ENCODE measurements around the gene TMEM220. TPM values are rescaled to one million over a fixed set of nuclear protein-coding genes. Genes with fewer than 3 reads are reported as not detected.
A peak's percentile ranks its signal among the peaks of the same experiment; 100 is the strongest.
"Not testable (repeated sequence)": the region's sequence is repeated elsewhere in the genome, so short reads cannot be mapped to it uniquely, and the experiment has no call there.

The TMEM220 gene
- total RNA-seq, 1 donor from 2014 or later = 1.3 TPM

GRCh38 chr17:10705727-10706126 lies 24.1 kb downstream of the TMEM220 start:
- Mint-ChIP-seq H3K27ac (no peak overlapping the region), H3K36me3 (ENCODE audit: low read depth) (peaks cover 48% of the 10 kb centered on the region), H3K4me1 (ENCODE audit: low read depth) (peaks cover 45% of the 10 kb centered on the region), H3K9me3 (no peaks in the 10 kb centered on the region), H3K27me3 (ENCODE audit: insufficient read depth) (no peaks in the 10 kb centered on the region), H3K4me3 (no peak overlapping the region)
- intact Hi-C loops (cut with micrococcal nuclease) = no loop called here
- no peak for DNase-seq (ENCODE audit: low spot score)

GRCh38 chr17:10702574-10702973 lies 27.2 kb downstream of the TMEM220 start:
- intact Hi-C loops (cut with micrococcal nuclease) = no loop called here
- Mint-ChIP-seq H3K27ac (peak overlapping the region; percentile 21), H3K27me3 (ENCODE audit: insufficient read depth) (no peaks in the 10 kb centered on the region), H3K36me3 (ENCODE audit: low read depth) (peaks cover 32% of the 10 kb centered on the region), H3K4me1 (ENCODE audit: low read depth) (peaks cover 58% of the 10 kb centered on the region), H3K9me3 (no peaks in the 10 kb centered on the region), H3K4me3 (peak overlapping the region; percentile 9)
- DNase-seq (ENCODE audit: low spot score) = no peak

- H3K27ac Mint-ChIP-seq = peak overlapping the region; percentile 89
- H3K36me3 Mint-ChIP-seq (ENCODE audit: low read depth) = peaks cover 20% of the 10 kb centered on the region
- peak; percentile 20 for DNase-seq (ENCODE audit: low spot score)
- no peaks in the 10 kb centered on the region for H3K9me3 Mint-ChIP-seq
- no peaks in the 10 kb centered on the region for H3K27me3 Mint-ChIP-seq (ENCODE audit: insufficient read depth)
- H3K4me1 Mint-ChIP-seq (ENCODE audit: low read depth) = peaks cover 60% of the 10 kb centered on the region
- peak overlapping the region; percentile 79 for H3K4me3 Mint-ChIP-seq
- intact Hi-C loops (cut with micrococcal nuclease) = loop anchor here (5.0 kb wide), 2 partner anchors 147 to 1297 kb away; partner anchors contain the start of gene ZNF18
Measured at GRCh38 chr17:10699856-10700255, 30.0 kb downstream of the TMEM220 start.

- intact Hi-C loops (cut with micrococcal nuclease) = loop anchor here (5.0 kb wide), 2 partner anchors 149 to 1299 kb away; partner anchors contain the start of gene ZNF18
- Mint-ChIP-seq H3K4me3 (peak overlapping the region; percentile 96), H3K36me3 (ENCODE audit: low read depth) (peaks cover 25% of the 10 kb centered on the region), H3K4me1 (ENCODE audit: low read depth) (peaks cover 67% of the 10 kb centered on the region), H3K27ac (peak overlapping the region; percentile 95), H3K9me3 (no peaks in the 10 kb centered on the region), H3K27me3 (ENCODE audit: insufficient read depth) (no peaks in the 10 kb centered on the region)
- no peak for DNase-seq (ENCODE audit: low spot score)
Measured at GRCh38 chr17:10698096-10698818, 31.6 kb downstream of the TMEM220 start.

GRCh38 chr17:10697092-10698081 lies 32.4 kb downstream of the TMEM220 start, which contains the start of the genes ADPRM and SCO1:
TSS of gene ADPRM (plus strand) at chr17:10697594. CDS start at chr17:10704927, 7,333 bp downstream.
TSS of gene SCO1 (minus strand) at chr17:10697533. CDS start at chr17:10697507, 26 bp downstream.
- DNase-seq (ENCODE audit: low spot score) = peak; percentile 92
- no peaks in the 10 kb centered on the region for H3K9me3 Mint-ChIP-seq
- H3K4me3 Mint-ChIP-seq = peak within 1 kb of the TSS; percentile 96
- H3K27ac Mint-ChIP-seq = peak within 1 kb of the TSS; percentile 96
- peaks cover 68% of the 10 kb centered on the region for H3K4me1 Mint-ChIP-seq (ENCODE audit: low read depth)
- no peaks in the 10 kb centered on the region for H3K27me3 Mint-ChIP-seq (ENCODE audit: insufficient read depth)
- intact Hi-C loops (cut with micrococcal nuclease) = loop anchor here (1.0 to 5.0 kb wide), 4 partner anchors 32 to 1300 kb away; partner anchors contain the start of gene ZNF18
- peaks cover 28% of the 10 kb centered on the region for H3K36me3 Mint-ChIP-seq (ENCODE audit: low read depth)

- Mint-ChIP-seq H3K27ac (peak overlapping the region; percentile 96), H3K4me3 (peak overlapping the region; percentile 96), H3K36me3 (ENCODE audit: low read depth) (peaks cover 34% of the 10 kb centered on the region), H3K4me1 (ENCODE audit: low read depth) (peaks cover 67% of the 10 kb centered on the region)
- DNase-seq (ENCODE audit: low spot score); H3K9me3 Mint-ChIP-seq; H3K27me3 Mint-ChIP-seq (ENCODE audit: insufficient read depth): not testable (repeated sequence)
- intact Hi-C loops (cut with micrococcal nuclease) = loop anchor here (2.0 to 5.0 kb wide), 3 partner anchors 49 to 1301 kb away; partner anchors contain the start of gene ZNF18
Measured at GRCh38 chr17:10695875-10696407, 33.9 kb downstream of the TMEM220 start.

GRCh38 chr17:10687499-10687898 lies 42.3 kb downstream of the TMEM220 start:
- Mint-ChIP-seq H3K4me3 (no peak overlapping the region), H3K27ac (no peak overlapping the region), H3K27me3 (ENCODE audit: insufficient read depth) (no peaks in the 10 kb centered on the region), H3K4me1 (ENCODE audit: low read depth) (peaks cover 34% of the 10 kb centered on the region), H3K36me3 (ENCODE audit: low read depth) (peaks cover 62% of the 10 kb centered on the region), H3K9me3 (no peaks in the 10 kb centered on the region)
- no peak for DNase-seq (ENCODE audit: low spot score)
- intact Hi-C loops (cut with micrococcal nuclease) = no loop called here

GRCh38 chr17:10683853-10684252 lies 46.0 kb downstream of the TMEM220 start:
- intact Hi-C loops (cut with micrococcal nuclease) = loop anchor here (1.0 kb wide), 1 partner anchor 38 kb away; no protein-coding TSS in a partner anchor
- Mint-ChIP-seq H3K9me3 (no peaks in the 10 kb centered on the region), H3K4me3 (no peak overlapping the region), H3K36me3 (ENCODE audit: low read depth) (peaks cover 59% of the 10 kb centered on the region), H3K27ac (no peak overlapping the region), H3K27me3 (ENCODE audit: insufficient read depth) (no peaks in the 10 kb centered on the region), H3K4me1 (ENCODE audit: low read depth) (peaks cover 7% of the 10 kb centered on the region)
- DNase-seq (ENCODE audit: low spot score) = no peak

- Mint-ChIP-seq H3K4me3 (no peak overlapping the region), H3K36me3 (ENCODE audit: low read depth) (peaks cover 56% of the 10 kb centered on the region), H3K4me1 (ENCODE audit: low read depth) (no peaks in the 10 kb centered on the region), H3K27me3 (ENCODE audit: insufficient read depth) (no peaks in the 10 kb centered on the region), H3K9me3 (no peaks in the 10 kb centered on the region), H3K27ac (no peak overlapping the region)
- DNase-seq (ENCODE audit: low spot score) = no peak
- intact Hi-C loops (cut with micrococcal nuclease) = no loop called here
Measured at GRCh38 chr17:10681866-10682446, 47.9 kb downstream of the TMEM220 start.

GRCh38 chr17:10674704-10675103 lies 55.1 kb downstream of the TMEM220 start:
- Mint-ChIP-seq H3K4me3 (no peak overlapping the region), H3K27me3 (ENCODE audit: insufficient read depth) (no peaks in the 10 kb centered on the region), H3K27ac (no peak overlapping the region), H3K4me1 (ENCODE audit: low read depth) (no peaks in the 10 kb centered on the region), H3K36me3 (ENCODE audit: low read depth) (peaks cover 17% of the 10 kb centered on the region), H3K9me3 (no peaks in the 10 kb centered on the region)
- no peak for DNase-seq (ENCODE audit: low spot score)
- intact Hi-C loops (cut with micrococcal nuclease) = no loop called here

GRCh38 chr17:10673312-10673711 lies 56.5 kb downstream of the TMEM220 start:
- no peak overlapping the region for H3K27ac Mint-ChIP-seq
- H3K9me3 Mint-ChIP-seq = no peaks in the 10 kb centered on the region
- no peaks in the 10 kb centered on the region for H3K4me1 Mint-ChIP-seq (ENCODE audit: low read depth)
- H3K4me3 Mint-ChIP-seq = no peak overlapping the region
- peaks cover 10% of the 10 kb centered on the region for H3K36me3 Mint-ChIP-seq (ENCODE audit: low read depth)
- no peaks in the 10 kb centered on the region for H3K27me3 Mint-ChIP-seq (ENCODE audit: insufficient read depth)
- intact Hi-C loops (cut with micrococcal nuclease) = no loop called here
- DNase-seq (ENCODE audit: low spot score) = no peak

GRCh38 chr17:10668775-10669174 lies 61.0 kb downstream of the TMEM220 start:
- intact Hi-C loops (cut with micrococcal nuclease) = no loop called here
- no peak overlapping the region for H3K27ac Mint-ChIP-seq
- no peak overlapping the region for H3K4me3 Mint-ChIP-seq
- no peaks in the 10 kb centered on the region for H3K4me1 Mint-ChIP-seq (ENCODE audit: low read depth)
- no peaks in the 10 kb centered on the region for H3K9me3 Mint-ChIP-seq
- no peak for DNase-seq (ENCODE audit: low spot score)
- no peaks in the 10 kb centered on the region for H3K27me3 Mint-ChIP-seq (ENCODE audit: insufficient read depth)
- peaks cover 1% of the 10 kb centered on the region for H3K36me3 Mint-ChIP-seq (ENCODE audit: low read depth)

Data from activated T-helper 1 cell treated with anti-CD3 and anti-CD28 coated beads, Interleukin-12 subunit alpha, Interleukin-12 subunit beta, Interleukin-2, Interleukin-4 antibody, amounts not matched to agents 30 ng/mL and 10 ng/mL and 1 ng/mL, durations not matched to agents 14 hours and 24 hours and 36 hours (primary cell).